ENCODE results near the gene GRSF1.
A peak's percentile ranks its signal among the peaks of the same experiment; 100 is the strongest.
"Not testable (repeated sequence)": the region's sequence is repeated elsewhere in the genome, so short reads cannot be mapped to it uniquely, and the experiment has no call there.

GRSF1 gene

DNA sequence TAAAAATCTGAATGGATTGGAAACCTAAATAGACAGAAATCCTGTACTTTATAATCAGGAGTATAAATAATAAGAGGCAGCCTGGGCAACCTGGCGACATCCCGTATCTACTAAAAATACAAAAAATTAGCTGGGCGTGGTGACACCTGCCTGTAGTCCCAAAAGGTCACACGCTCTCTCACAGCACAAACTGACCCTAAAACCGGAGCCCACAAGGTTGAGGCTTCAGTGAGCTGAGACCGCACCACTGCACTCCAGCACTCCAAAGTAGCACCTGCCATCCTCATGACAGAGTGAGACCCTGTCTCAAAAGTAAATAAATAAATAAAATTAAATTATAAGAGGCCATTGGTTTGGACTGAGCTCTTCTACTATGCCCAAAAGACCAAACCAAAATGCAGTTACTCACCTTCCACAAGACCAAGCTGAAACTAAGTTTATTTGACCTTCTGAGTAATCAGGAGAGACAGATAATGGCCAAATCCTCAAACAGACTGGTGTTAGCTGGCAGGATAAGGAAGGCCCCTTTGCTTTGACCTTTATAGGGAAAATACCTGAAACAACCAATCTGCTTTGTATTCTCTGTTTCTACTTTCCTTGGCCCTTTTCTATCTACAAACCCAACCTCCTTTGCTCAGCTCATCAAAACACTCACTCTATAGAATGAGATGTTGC, 3.2 kb upstream of the GRSF1 start:
- TF ChIP-seq POLR2A (IDR thresholded peaks at IDR 0.05; ENCODE audit: low read length) = no peak
- no peak for DNase-seq

DNA sequence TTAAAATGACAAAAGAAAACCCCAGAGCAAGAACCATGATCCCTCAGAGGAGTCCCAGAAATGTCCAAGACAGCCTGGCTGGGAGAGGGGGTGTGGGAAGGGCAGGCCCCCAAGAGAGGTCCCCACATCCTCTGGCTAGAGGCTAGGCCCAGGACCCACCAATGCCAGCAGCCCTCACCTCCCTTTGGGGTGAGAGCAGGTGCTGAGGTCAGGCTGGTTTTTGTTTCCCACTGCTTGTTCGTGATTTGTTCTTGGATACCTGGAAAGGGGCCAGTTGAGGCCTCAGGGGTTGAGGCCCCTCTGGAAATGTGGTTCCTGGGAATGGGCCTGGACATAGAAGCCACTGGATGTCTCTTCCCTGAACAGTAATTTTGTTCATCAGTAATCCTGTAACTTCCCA, 2.3 kb upstream of the GRSF1 start:
- DNase-seq = no peak
- no peak for TF ChIP-seq GATA1 (IDR thresholded peaks at IDR 0.05; ENCODE audit: low read depth, low read length)
- TF ChIP-seq POLR2A (IDR thresholded peaks at IDR 0.05; ENCODE audit: low read length) = no peak

DNA sequence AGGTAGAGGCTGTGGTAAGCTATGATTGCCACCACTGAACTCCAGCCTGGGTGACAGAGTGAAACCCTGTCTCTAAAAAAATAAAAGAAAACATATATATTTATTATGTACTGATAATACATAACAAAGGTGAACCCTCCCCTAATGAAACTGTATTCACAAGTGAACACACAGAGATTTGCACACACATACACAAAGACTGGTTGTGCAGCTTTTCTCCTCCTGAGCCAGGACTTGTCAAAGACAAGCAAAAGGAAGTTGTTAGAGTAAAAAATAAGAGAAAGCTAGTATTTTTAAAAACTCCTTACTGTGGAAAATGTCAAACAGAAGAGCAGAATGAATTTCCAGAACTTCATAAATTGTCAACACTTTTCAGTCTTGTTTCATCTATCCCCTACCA, 1.5 kb upstream of the GRSF1 start:
- DNase-seq = no peak
- TF ChIP-seq POLR2A (IDR thresholded peaks at IDR 0.05; ENCODE audit: low read length) = no peak
- TF ChIP-seq GATA1 (IDR thresholded peaks at IDR 0.05; ENCODE audit: low read depth, low read length) = no peak

DNA sequence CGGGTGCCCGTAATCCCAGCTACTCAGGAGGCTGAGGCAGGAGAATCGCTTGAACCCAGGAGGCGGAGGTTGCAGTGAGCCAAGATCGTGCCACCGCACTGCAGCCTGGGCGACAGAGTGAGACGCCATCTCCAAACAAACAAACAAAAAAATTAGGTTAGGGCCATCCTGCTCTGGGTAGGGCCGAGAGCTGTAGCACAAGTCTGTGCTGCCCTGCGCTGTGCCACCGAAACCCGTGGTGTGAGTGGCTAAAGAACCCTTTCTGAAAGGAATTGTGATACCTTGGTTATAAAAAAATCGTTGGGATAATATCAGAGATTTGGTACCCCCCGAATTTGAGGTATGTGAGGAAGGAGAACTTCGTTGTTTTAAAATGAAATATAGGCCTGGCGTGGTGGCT, 941 bp upstream of the GRSF1 start:
- DNase-seq = not testable (repeated sequence)

DNA sequence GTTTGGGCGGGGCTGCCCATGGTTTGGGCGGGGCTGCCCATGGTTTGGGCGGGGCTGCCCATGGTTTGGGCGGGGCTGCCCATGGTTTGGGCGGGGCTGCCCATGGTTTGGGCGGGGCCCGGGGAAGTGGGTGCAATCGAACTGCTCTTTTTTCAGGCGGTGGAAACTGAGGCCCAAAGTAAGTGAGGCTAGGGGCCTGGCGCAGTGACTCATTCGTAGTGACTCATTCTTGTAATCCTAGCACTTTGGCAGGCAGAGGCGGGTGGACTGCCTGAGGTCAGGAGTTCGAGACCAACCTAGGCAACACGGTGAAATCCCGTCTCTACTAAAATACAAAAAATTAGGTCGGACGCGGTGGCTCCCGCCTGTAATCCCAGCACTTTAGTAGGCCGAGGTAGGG, 447 bp upstream of the GRSF1 start:
- peak; percentile 52 to 65 for DNase-seq

DNA sequence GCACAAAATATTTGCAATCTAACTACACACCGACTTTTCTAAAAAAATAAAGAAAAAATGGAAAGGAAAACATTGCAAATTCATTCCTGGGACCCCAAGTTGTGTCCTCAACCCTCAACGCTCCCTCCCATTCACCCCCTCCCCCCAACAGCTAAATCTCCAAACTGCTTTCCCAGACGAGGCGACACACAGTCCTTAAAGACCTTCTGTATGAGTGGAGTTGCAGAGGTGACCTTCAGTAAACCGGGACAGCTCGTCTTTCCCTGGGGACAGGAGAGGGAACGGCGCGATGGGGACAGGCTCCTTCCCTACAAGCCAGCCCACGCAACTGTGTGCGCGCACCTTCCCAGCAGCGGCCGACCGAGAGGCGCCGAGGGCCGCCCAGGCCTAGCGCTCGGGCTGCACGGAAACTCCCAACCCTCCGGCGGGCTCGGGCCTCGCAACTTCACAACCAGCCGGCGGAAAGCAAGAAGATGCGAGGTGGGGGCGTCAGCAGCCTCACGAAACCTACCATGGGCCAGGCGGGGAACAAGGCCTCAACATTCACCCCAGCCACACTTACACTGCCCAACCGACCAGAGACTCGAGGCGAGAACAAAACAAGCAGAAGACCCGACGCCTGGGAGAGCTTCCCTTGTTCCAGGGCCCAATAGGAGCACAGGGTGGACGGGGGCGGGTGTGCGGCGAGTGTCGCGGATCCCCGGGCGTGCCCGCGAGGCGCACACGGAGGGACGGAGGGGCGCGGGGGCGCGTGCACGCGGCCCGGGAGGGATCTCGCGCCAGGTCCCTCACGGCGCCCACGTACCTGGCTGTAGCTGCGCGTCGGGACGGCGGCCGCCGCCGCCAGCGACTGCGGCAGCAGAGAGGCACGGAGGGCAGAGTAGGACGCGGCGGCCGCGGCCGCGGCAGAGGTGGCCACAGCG, 763 bp downstream of the GRSF1 start:
- peak; percentile 85 to 88 for DNase-seq
- TF ChIP-seq GATA1 (IDR thresholded peaks at IDR 0.05; ENCODE audit: low read depth, low read length) (no peak), POLR2A (IDR thresholded peaks at IDR 0.05; ENCODE audit: low read length) (no peak)

DNA sequence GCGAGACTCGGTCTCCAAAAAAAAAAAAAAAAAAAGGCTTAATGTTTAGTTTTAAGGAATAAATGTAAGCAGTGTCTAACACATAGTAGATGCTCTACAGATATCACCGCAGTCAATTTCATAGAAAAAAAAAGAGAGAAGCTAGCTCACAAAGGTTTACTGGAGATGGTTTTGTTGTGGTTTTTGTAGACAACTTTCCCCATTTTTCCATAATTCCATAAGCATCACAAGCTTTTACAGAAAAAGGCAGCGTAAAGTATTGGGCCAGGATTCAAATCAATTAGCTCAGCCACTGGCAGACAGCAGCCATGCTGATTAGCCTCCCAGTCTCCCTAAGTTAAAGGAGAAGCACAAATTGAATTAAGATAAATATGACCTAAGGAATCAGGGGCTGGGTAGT, 1.5 kb downstream of the GRSF1 start:
- TF ChIP-seq GATA1 (IDR thresholded peaks at IDR 0.05; ENCODE audit: low read depth, low read length) (no peak), POLR2A (IDR thresholded peaks at IDR 0.05; ENCODE audit: low read length) (no peak)
- peak; percentile 40 to 58 for DNase-seq

DNA sequence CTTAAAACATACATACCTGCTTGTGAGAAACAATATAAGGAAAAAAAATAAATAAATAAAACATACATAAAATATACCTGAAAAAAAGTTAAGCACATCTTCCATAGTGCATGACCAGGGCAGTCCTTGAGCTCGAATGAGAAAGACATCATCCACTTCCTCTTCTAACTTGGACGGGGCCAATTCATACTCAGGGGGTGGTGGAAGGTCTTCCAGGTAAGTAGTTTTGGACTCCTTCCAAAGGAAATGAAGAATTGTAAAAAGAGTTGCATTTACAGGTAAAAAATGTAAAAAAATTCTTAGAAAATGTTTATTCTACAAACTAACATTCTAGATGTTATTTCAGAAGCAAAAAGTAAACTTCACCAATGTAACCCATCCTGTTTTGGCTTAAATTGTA, 3.6 kb downstream of the GRSF1 start:
- no peak for DNase-seq
- TF ChIP-seq GATA1 (IDR thresholded peaks at IDR 0.05; ENCODE audit: low read depth, low read length) = no peak
- TF ChIP-seq POLR2A (IDR thresholded peaks at IDR 0.05; ENCODE audit: low read length) = no peak

DNA sequence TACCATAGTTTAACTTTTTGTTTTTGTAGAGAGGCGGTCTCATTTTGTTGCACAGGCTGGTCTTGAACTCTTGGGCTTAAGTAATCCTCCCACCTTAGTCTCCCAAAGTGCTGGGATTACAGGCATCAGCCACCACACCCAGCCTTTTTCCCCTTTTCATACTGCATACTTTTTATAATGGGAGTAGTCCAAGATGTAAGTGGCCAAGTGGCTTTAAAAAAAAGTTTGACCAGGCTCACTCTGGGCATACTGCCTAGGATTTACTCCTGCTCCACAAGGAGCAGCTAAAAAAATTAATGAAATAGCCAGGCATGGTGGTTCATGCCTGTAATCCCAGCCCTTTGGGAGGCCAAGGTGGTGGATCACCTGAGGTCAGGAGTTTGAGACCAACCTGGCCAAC, 6.0 kb downstream of the GRSF1 start:
- DNase-seq = no peak
- TF ChIP-seq GATA1 (IDR thresholded peaks at IDR 0.05; ENCODE audit: low read depth, low read length) = no peak
- no peak for TF ChIP-seq POLR2A (IDR thresholded peaks at IDR 0.05; ENCODE audit: low read length)

DNA sequence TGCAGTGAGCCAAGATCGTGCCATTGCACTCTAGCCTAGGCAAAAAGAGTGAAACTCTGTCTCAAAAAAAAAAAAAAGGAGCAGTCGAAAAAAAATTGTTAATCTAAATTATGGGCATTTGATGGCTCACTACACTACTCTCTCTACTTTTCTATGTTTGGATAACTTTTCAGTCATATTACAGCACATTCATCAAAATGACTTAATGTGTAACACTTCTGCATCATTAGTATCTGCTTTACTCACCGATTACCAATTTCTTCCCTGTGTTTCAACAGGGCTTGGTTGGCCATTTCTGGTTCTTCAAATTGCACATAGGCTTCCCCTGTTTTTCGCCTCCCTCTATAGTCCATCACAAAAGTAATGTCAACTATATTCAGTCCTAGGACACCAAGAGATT, 8.4 kb downstream of the GRSF1 start:
- TF ChIP-seq POLR2A (IDR thresholded peaks at IDR 0.05; ENCODE audit: low read length) (no peak), GATA1 (IDR thresholded peaks at IDR 0.05; ENCODE audit: low read depth, low read length) (no peak)
- no peak for DNase-seq

DNA sequence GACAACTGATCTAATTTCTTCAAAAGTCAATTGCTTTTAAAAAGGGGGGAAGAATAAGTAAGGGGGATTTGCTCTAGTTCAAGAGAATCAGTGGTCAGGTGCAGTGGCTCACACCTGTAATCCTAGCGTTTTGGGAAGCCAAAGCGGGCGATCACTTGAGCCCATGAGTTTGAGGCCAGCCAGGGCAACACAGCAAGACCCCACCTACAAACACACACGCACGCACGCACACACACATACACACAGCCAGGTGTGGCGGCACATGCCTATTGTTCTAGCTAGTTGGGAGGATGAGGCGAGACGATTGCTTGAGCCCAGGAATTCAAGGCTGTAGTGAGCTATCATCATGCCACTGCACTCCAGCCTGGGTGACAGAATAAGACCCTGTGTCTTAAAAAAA, 9.6 kb downstream of the GRSF1 start:
- no peak for TF ChIP-seq GATA1 (IDR thresholded peaks at IDR 0.05; ENCODE audit: low read depth, low read length)
- TF ChIP-seq POLR2A (IDR thresholded peaks at IDR 0.05; ENCODE audit: low read length) = no peak
- no peak for DNase-seq

DNA sequence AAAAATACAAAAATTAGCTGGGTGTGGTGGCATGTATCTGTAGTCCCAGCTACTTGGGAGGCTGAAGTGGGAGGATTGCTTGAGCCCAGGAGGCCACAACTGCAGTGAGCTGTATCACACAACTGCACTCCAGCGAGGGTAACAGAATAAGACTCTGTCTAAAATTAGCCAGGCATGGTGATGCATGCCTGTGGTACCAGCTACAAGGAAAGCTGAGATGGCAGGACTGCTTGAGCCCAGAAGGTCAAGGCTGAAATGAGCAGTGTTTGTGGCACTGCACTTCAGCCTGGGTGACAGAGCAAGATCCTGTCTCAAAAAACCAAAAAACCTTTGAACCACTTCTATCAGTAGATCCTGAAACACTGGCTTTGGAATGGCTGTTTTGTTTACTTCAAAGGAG, 10.2 kb downstream of the GRSF1 start:
- no peak for DNase-seq
- TF ChIP-seq GATA1 (IDR thresholded peaks at IDR 0.05; ENCODE audit: low read depth, low read length) = no peak
- no peak for TF ChIP-seq POLR2A (IDR thresholded peaks at IDR 0.05; ENCODE audit: low read length)

DNA sequence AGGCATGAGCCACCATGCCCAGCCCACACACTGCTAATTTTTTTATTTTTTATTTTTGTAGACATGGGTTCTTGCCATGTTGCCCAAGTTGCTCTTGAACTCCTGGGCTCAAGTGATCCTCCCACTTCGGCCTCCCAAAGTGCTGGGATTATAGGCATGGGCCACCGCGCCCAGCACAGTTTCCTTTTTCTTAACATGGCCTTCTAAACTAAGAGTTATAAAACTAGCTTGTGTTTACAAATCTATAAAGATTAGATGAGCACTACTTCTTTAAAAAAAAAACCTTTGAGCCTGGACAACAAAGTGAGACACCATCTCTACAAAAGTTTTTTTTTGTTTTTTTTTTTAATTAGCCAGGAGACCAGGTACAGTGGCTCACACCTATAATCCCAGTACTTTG, 10.7 kb downstream of the GRSF1 start:
- DNase-seq = no peak
- no peak for TF ChIP-seq POLR2A (IDR thresholded peaks at IDR 0.05; ENCODE audit: low read length)

DNA sequence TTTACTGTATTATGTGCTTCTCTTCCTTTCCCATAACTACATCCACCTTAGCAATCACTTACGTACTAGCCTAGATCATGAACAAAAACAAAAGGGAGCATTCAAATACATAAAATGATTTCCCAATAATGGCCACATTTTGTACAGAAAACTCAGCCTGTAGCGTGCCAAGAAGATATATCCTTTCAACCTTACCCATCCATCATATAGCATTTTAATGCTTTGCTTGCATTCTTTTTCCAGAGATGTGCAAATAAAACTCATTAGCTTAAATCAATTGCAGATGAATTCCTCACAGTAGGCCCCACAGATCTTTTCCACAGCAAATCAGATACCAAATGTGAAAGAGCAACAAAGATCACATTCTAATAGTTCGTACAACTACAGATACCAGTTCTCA, 20.8 kb downstream of the GRSF1 start:
- no peak for DNase-seq
- TF ChIP-seq GATA1 (IDR thresholded peaks at IDR 0.05; ENCODE audit: low read depth, low read length) = no peak
- TF ChIP-seq POLR2A (IDR thresholded peaks at IDR 0.05; ENCODE audit: low read length) = no peak

DNA sequence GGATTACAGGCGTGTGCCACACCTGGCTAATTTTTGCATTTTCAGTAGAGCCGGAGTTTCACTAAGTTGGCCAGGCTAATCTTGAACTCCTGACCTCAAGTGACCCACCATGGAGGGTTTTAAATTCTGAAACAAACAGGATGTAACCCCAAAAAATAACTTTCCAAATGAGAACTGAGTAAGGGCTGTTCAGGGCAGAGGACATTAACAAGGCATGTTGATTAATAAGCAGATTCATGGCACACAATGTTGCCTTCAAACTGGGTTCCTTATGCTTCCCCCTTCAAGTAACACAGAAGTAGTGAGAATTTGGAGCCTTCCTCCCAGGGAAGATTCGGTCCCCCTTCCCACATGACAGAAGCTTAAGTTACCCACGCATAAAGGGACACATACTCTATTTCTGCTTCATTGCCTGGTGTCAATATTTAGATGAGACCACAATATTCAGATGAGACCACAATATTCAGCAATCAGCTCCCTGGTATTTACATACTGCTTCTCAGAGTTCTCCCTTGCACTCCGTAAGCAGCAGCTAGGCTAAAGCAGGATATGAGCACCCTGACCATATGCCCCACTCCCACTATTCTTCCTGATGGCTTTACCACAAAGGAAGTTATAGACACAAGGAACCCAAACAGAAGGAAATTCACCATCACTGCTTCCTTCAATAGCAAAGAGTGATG, 21.4 kb downstream of the GRSF1 start:
- TF ChIP-seq POLR2A (IDR thresholded peaks at IDR 0.05; ENCODE audit: low read length) (no peak), GATA1 (IDR thresholded peaks at IDR 0.05; ENCODE audit: low read depth, low read length) (no peak)
- DNase-seq = no peak

All from erythroblast (primary cell).